ENCODE results near the gene UBR2. TPM values are rescaled to one million over a fixed set of nuclear protein-coding genes. Genes with fewer than 3 reads are reported as not detected.

The UBR2 gene
- total and polyA plus RNA-seq, 9 of the 15 experiments (the other 6 are each of a cell fraction or from before 2014, with no cell fraction given): 9.1 to 38.9 (median 23.4) TPM

- 0 out of 2 replicates have a peak, but pooled peaks have one; percentile 49 for TF ChIP-seq ETV5 (CRISPR knock-in tag; IDR thresholded peaks at IDR 0.05; ENCODE audit: low read depth)
- TF ChIP-seq RBM14 (IDR thresholded peaks at IDR 0.05; ENCODE audit: borderline replicate concordance, insufficient read depth, low read depth, low read length): no peak
- no peak for TF ChIP-seq THAP7 (CRISPR knock-in tag; IDR thresholded peaks at IDR 0.05)
- TF ChIP-seq ZNF436 (CRISPR knock-in tag; IDR thresholded peaks at IDR 0.05): no peak
- TF ChIP-seq ZNF318 (IDR thresholded peaks at IDR 0.05; ENCODE audit: borderline replicate concordance in 1 of 2, low read depth in 1 of 2): no peak
- no peak for TF ChIP-seq E2F5 (CRISPR knock-in tag; IDR thresholded peaks at IDR 0.05)
- TF ChIP-seq POLR2A (conservative IDR thresholded peaks at IDR 0.05): no peak
- no peak for TF ChIP-seq RBM25 (IDR thresholded peaks at IDR 0.05; ENCODE audit: low read depth, low read length, severe bottlenecking)
- no peak for TF ChIP-seq SETDB1 (IDR thresholded peaks at IDR 0.05; ENCODE audit: low read length)
- no peak; the same call in 1 of the 2 replicates for TF ChIP-seq TOE1 (IDR thresholded peaks at IDR 0.05; ENCODE audit: borderline replicate concordance)
- 0 out of 2 replicates have a peak, but pooled peaks have one; percentile 21 for TF ChIP-seq TOE1 (CRISPR knock-in tag; IDR thresholded peaks at IDR 0.05; ENCODE audit: borderline replicate concordance, low read depth)
- TF ChIP-seq C11orf30 (IDR thresholded peaks at IDR 0.05; ENCODE audit: low read depth): no peak
- TF ChIP-seq ZNF274 (IDR thresholded peaks at IDR 0.05; ENCODE audit: borderline replicate concordance, low read depth, low read length): no peak
- TF ChIP-seq NONO (IDR thresholded peaks at IDR 0.05; ENCODE audit: low read depth in 2 of 2, low read length in 1 of 2): no peak
- TF ChIP-seq KAT2B (IDR thresholded peaks at IDR 0.05; ENCODE audit: low read depth, low read length): no peak
- TF ChIP-seq RNF2 (IDR thresholded peaks at IDR 0.05): no peak
- no peak for TF ChIP-seq NFE2L1 (tag; IDR thresholded peaks at IDR 0.05; ENCODE audit: borderline replicate concordance, low read depth)
- TF ChIP-seq HIVEP1 (CRISPR knock-in tag; IDR thresholded peaks at IDR 0.05): no peak
Measured at GRCh38 chr6:42547407-42548329, 16.2 kb upstream of the UBR2 start (continued).
